HG02970 (cell line): ENCODE results near the gene SLC23A2.
"Not testable (repeated sequence)": the region's sequence is repeated elsewhere in the genome, so short reads cannot be mapped to it uniquely, and the experiment has no call there.

Experiments used
- ATAC-seq: cut with Tn5 transposase; IDR thresholded peaks from one replicate; pipeline ENCODE4 v1.9.1; 2021; ENCODE audit warnings: mild to moderate bottlenecking, moderate library complexity, moderate number of reproducible peaks; ENCODE audit not compliant: unreplicated experiment, low FRiP score

Gene SLC23A2

DNA sequence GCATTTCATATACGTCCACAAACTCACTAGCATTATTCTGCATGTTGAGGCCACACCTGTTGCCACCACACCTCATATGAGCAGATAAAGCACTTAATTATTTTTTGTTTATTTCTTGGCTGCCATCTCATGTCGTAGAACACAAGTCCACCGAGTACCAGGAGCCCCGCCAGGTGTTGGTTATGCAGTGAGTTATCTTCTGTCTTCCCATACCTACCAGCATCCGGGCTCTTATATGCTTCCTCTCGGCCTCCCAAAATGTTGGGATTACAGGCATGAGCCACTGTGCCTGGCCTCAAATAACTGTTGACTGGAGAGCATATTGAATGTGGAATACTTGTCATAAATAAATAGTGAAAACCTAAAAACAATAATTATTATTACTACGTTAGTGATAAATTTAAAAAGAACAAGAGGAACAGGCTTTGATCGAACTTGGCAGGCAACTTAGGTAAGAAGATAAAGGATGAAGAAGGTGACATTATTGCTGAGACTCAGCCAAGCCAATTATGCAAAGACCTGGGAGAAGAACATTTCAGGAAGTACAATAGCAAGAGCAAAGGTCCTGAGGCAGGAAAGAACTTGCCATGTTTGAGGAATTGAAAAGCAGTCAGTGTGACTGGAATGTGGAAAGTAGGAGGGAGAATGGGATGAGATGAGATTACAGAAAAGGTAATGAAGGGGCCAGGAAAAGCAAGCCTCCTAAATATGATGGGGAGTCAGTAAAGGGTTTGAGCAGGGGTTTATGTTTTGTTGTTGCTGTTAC, 12.6 kb upstream of the SLC23A2 start:
- no peak for ATAC-seq

DNA sequence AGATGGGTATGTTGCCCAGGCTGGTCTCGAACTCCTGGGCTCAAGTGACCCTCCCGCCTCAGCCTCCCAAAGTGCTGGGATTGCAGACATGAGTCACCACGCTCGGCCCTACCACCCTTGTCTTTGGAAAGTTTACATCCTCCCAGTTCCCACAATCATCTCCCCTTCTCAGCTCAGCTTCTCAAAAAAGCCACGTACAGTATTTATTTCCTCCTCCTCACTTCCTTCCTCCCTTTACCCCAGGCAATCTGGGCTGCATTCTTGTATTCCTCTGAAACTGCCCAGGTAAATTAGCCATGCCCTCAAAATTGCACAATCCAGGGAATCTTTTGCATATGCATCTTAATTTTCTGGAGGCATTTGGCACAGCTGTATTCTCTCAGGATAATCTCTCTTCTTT, 7.4 kb upstream of the SLC23A2 start:
- no peak for ATAC-seq

GRCh38 chr20:5005326-5005725, 4.0 kb upstream of the SLC23A2 start:
- ATAC-seq, result no peak

- not testable (repeated sequence) for ATAC-seq
These were observed 3.5 kb upstream of the SLC23A2 start for GRCh38 chr20:5004825-5005224.

DNA sequence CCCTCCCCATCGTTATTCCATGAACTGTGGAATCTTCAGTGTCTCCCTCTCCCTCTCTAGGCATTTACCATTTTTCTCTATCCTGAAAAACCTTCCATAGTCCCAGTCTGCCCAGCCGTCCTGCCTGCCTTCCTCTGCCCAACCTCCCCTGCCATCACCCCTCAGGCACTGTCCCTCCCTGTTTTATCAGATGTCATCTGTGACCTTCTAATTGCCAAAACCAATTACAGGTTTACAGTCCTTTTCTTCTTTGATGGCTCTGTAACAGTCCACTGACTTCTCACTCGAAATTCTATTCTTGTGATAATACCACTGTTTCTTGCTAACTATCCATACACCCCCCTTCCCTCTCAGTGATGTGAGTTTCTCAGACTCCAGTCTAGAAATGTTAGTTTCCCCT, 2.3 kb upstream of the SLC23A2 start:
- ATAC-seq, result no peak

- ATAC-seq, result no peak
These were observed 735 bp upstream of the SLC23A2 start for GRCh38 chr20:5002077-5002413.

- no peak for ATAC-seq
These were observed 792 bp downstream of the SLC23A2 start for GRCh38 chr20:5000263-5001173.

GRCh38 chr20:4999788-5000187, 1.5 kb downstream of the SLC23A2 start:
- no peak for ATAC-seq

DNA sequence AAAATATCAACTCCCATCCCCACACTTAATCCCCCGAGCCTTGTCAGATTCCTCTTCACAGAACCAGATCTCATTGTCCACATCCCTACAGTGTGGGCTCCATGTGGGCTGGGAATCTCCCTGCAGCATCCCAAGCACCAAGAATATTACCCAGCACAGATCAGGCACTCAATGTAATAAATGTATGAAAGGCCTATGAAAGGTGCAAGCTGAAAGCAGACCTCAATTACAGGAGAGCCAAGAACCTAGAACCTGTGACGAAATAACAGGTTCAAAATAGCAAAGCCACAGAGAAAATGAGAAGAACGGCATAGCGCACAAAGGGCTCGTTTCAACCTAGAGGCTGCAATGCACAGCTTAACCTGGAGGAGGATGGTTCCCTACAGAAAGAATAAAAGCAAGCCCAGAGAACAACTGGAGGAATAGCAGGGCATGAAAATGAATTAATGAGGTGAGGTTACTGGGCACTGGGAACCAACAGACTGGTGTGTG, 3.1 kb downstream of the SLC23A2 start:
- no peak for ATAC-seq

GRCh38 chr20:4997222-4997621, 4.1 kb downstream of the SLC23A2 start:
- ATAC-seq, result no peak

DNA sequence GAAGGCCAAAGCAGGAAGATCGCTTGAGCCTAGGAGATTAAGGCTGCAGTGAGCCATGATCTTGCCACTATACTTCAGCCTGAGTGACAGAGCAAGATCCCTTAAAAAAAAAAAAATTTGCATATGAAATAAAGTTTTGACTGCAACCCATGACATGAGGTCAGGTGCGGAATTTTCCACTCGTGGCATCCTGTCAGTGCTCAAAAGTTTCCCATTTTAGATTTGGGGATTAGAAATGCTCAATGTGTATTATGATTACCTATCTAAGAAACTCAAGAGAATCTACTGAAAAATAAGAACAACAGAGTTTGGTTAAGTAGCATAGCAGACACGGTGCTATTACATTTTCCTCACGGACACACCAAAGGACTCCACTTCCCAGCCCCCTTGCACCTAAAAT, 11.7 kb downstream of the SLC23A2 start:
- no peak for ATAC-seq

DNA sequence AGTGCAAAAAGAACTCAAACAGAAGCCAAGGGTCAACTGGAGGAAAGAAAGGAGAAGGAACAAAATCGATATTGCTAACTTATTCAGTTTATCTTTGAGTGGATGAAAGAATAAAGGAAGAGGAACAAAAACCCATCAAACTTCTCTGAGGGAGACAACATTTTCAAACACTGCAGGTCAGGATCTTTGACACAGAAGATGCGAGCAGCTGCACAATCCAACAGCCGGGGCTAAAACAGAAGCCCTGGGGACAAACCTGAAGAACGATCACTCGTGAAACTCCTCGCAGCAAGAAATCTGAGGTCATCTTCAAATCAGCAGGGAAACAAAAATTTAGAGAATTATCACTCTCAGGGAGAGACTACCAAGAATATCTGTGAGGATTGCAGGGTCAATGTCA, 14.2 kb downstream of the SLC23A2 start:
- ATAC-seq, result no peak

DNA sequence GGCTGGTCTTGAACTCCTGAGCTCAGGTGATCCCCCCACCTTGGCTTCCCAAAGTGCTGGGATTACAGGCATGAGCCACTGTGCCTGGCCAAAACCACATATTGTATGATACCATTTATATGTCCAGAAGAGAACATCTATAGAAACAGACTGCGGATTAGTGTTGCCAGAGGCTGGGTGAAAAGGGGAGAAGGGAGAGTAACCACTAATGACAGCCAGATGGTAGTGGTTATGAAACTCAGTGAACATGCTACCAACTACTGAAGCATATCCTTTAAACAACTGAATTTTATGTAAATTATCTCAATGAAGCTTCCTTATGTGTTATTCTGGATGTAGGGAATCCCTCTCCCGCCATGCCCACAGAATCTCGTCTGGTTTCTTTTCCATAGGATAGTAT, 15.7 kb downstream of the SLC23A2 start:
- ATAC-seq, result no peak

GRCh38 chr20:4982281-4982680, 19.0 kb downstream of the SLC23A2 start:
- ATAC-seq, result no peak

GRCh38 chr20:4979841-4980410, 21.4 kb downstream of the SLC23A2 start:
- no peak for ATAC-seq

- ATAC-seq, result no peak
These were observed 23.0 kb downstream of the SLC23A2 start for GRCh38 chr20:4978050-4978918.

- not testable (repeated sequence) for ATAC-seq
These were observed 25.3 kb downstream of the SLC23A2 start for GRCh38 chr20:4976014-4976413.

- ATAC-seq, result peak; percentile 54
These were observed 27.8 kb downstream of the SLC23A2 start for GRCh38 chr20:4973330-4974097.

DNA sequence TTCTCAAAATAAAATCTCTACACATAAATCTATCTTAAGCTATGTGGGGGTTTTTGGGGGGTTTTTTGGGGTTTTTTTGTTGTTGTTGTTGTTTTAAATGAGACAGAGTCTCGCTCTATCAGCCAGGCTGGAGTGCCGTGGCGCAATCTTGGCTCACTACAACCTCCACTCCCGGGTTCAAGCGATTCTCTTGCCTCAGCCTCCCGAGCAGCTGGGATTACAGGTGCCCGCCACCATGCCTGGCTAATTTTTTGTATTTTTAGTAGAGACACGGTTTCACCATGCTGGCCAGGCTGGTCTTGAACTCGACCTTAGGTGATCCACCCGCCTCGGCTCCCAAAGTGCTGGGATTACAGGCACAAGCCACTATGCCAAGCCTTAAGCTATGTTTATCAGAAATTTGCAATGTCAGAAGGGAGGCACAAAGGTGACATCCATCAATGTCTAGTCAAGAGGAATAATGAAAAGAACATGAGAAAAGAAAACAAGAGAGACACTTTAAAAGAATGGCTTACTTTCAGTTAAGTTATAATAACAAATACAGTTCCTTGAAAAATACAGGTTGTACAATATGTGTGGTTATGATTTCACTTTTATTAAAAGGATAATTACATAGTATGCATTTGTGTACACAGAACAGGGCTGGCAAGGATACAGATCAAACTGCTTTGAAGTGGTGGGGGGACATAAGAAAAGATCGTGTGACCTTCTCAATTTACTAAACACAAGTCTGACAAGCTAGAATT, 28.6 kb downstream of the SLC23A2 start:
- ATAC-seq, result no peak
